HEK293T (cell line): ENCODE data around the gene DPRX.

Experiments
- ARNT ChIP-seq: fragments of 450-650 bp; IDR thresholded peaks from 2 replicates; pipeline ENCODE4 v1.6.1; 2017; ENCODE audit warnings: mild to moderate bottlenecking
- BHLHE40 ChIP-seq: fragments of 450-650 bp; IDR thresholded peaks from 2 replicates; pipeline ENCODE4 v1.6.1; 2016; ENCODE audit warnings: mild to moderate bottlenecking, moderate library complexity, borderline replicate concordance
- FOXK2 ChIP-seq: fragments of 450-650 bp; IDR thresholded peaks from 2 replicates; pipeline ENCODE4 v1.6.1; 2016; ENCODE audit warnings: mild to moderate bottlenecking
- ZNF384 ChIP-seq: fragments of 450-650 bp; IDR thresholded peaks from 2 replicates; pipeline ENCODE4 v1.6.1; 2016

DNA sequence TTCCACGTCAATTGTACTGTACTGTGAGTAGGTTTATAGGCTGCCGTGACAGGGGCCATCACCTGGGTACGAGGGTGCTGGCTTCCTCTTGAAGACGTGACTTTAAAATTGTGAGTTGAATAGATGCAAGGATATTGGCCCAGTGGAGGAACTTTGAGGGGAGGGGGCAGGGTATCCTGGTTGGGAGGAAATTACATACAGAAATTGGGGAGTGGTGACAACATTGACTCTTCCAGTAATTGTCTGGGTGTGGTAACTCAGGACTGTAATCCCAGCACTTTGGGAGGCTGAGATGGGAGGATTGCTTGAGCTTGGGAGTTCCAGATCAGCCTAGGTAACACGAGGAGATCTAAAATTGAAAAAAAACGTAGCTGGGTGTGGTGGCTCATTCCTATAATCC, 30.4 kb downstream of the DPRX start:
- TF ChIP-seq FOXK2 (no peak), ZNF384 (no peak), BHLHE40 (no peak), ARNT (no peak)
